Urinary bladder (tissue), 4 donors: ENCODE results near the gene RIPOR3. TPM values are rescaled to one million over a fixed set of nuclear protein-coding genes. Genes with fewer than 3 reads are reported as not detected.
A peak's percentile ranks its signal among the peaks of the same experiment; 100 is the strongest.
"Not testable (repeated sequence)": the region's sequence is repeated elsewhere in the genome, so short reads cannot be mapped to it uniquely, and the experiment has no call there.

Experiments used
- DNase-seq: peaks from one replicate; pipeline ENCODE4 v3.0.0-alpha.2; 2015; ENCODE audit errors: extremely low spot score
- H3K27ac ChIP-seq: one replicate; pipeline ENCODE4 v1.5.1; 2013; ENCODE audit warnings: low read depth, mild to moderate bottlenecking, moderate library complexity
- H3K36me3 ChIP-seq: one replicate; pipeline ENCODE4 v1.6.1; 2013; ENCODE audit warnings: mild to moderate bottlenecking, moderate library complexity; ENCODE audit not compliant: insufficient read depth
- H3K4me1 ChIP-seq: one replicate; pipeline ENCODE4 v1.6.1; 2013; ENCODE audit warnings: mild to moderate bottlenecking, moderate library complexity; ENCODE audit not compliant: insufficient read depth
- H3K4me3 ChIP-seq: one replicate; pipeline ENCODE4 v1.5.1; 2013; ENCODE audit warnings: low read depth, low read length
- WGBS: extraction: QIAGEN DNeasy Blood & Tissue Kit; methylation state at CpG from one replicate; pipeline ENCODE4 v1.1.7; 2013; 5-methylcytosine and 5-hydroxymethylcytosine counted together
- polyA plus RNA-seq: library from polyadenylated mRNA; stranded (reverse); fragments of 200-250 nt; gene quantifications from one replicate; pipeline ENCODE4 v1.2.3, GENCODE V29; 2013
- total RNA-seq: library from RNA; depleted of rRNA; stranded (reverse); fragments of >200 nt; gene quantifications from one replicate; pipeline ENCODE4 v1.2.3, GENCODE V29; 2014
- donor health status: healthy with polysubstance abuse.
- donor health status: healthy.

RIPOR3 gene
- total and polyA plus RNA-seq, 2 donors = 8.2 to 15.0 TPM

DNA sequence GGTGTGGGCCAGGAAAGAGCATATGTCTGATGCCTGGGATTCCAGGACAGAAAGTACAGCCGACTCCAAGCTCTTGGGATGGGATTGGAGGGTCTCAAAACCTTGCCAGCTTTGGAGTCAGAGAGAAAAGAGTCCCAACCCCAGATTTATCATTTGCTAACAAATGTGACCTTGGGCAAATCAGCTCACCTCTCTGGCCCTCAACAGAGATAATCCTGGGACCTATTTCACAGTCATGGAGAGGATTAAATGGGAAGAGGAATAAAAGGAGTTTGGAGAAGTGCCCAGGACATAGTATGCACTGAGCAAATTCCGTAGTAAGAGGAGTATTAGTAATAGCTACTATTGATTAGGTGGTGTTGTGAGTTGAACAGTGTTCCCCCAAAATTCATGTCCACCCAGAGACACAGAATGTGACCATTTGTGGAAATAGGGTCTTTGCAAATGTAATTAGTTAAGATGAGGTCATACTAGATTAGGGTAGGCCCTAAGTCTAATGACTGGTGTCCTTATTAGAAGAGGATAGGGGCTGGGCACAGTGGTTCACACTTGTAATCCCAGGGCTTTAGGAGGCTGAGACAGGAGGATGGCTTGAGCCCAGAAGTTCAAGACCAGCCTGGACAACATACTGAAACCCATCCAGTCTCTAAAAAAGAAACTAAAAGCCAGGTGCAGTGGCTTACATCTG is 17.1 kb downstream of the RIPOR3 start:
- Histone ChIP-seq H3K4me3 (no peak overlapping the region), H3K4me1 (peaks cover 4% of the 10 kb centered on the region), H3K27ac (no peak overlapping the region), H3K36me3 (no peaks in the 10 kb centered on the region)
- WGBS = 19% methylated on average over 2 of the region's 2 CpGs
- no peak for DNase-seq

GRCh38 chr20:50673466-50674137 is 17.7 kb downstream of the RIPOR3 start:
- DNase-seq = no peak
- Histone ChIP-seq H3K4me3 (no peak overlapping the region), H3K4me1 (peaks cover 4% of the 10 kb centered on the region), H3K27ac (no peak overlapping the region), H3K36me3 (no peaks in the 10 kb centered on the region)
- 36% methylated on average over 19 of the region's 19 CpGs for WGBS

DNA sequence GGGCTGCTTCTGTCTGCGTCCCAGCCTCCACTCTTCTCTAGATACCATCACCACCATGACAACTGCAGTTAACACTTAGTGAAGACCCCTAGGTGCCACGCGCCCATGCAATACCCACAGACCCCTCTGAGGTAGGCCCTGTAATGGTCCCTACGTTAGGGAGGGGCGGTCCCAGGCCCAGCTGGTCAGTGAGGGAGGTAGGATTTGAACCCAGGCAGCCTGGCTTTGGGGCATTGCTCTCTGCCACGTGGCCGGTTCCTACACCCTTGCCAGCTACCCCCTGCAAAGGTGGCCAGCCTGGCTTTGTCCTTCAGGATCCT is 18.2 kb downstream of the RIPOR3 start:
- WGBS = 85% methylated on average over 7 of the region's 7 CpGs
- Histone ChIP-seq H3K27ac (no peak overlapping the region), H3K4me3 (no peak overlapping the region), H3K4me1 (peaks cover under 1% of the 10 kb centered on the region), H3K36me3 (no peaks in the 10 kb centered on the region)
- DNase-seq = no peak

DNA sequence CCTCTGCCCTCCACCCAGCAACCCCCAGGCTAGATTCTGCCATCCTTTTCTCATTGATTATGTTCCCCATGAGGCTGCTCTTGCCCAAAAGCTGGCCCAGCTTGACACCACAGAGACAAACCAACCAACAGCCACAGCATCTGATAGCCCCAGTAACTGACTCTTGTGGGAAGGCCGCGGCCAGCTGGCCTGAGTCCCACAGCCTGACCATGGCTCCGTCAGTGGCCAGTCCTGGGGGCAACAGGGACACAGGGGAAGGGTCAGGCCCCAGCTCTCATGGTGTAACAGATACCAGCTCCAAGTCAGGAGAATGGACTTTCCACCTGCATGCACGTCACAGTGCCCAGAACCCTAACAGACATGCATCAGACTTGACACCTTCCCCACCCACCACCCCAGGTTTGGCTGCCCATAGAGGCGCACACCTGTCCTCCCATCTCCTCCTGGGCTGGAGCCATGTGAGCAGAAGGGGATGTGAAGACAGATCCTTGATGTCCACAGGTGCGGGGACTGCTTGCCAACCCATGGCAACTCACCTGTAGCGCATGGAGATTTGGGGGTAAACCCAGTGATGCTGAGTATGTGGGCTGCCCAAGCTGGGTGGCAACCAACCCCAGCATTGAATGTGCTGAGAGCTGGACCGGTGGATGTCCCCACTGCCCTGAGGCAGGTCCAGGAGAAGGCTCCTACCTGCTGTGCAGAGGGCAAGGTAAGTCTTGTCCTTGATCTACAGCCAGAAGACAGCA is 18.8 kb downstream of the RIPOR3 start:
- Histone ChIP-seq H3K36me3 (no peaks in the 10 kb centered on the region), H3K4me1 (no peaks in the 10 kb centered on the region), H3K4me3 (no peak overlapping the region), H3K27ac (no peak overlapping the region)
- DNase-seq = no peak
- 94% methylated on average over 8 of the region's 8 CpGs for WGBS

DNA sequence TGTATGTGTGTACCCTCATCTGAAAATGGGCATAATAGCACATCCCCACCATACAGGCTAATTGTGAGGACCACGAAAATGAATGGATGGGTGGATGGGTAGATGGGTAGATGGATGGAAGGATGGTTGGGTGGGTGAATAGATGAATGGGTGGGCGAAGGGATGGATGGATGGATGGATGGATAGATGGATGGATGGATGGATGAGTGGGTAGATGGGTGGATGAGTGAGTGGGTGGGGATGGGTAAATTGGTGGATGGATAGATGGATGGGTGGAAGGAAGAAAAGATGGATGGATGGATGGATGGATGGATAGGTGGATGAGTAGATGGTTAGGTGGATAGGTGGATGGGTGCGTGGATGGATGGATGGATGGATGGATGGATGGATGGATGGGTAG is 19.7 kb downstream of the RIPOR3 start:
- H3K4me1 ChIP-seq = no peaks in the 10 kb centered on the region
- H3K27ac ChIP-seq = no peak overlapping the region
- H3K4me3 ChIP-seq = no peak overlapping the region
- 96% methylated on average over 3 of the region's 3 CpGs for WGBS
- H3K36me3 ChIP-seq = no peaks in the 10 kb centered on the region
- DNase-seq = no peak

DNA sequence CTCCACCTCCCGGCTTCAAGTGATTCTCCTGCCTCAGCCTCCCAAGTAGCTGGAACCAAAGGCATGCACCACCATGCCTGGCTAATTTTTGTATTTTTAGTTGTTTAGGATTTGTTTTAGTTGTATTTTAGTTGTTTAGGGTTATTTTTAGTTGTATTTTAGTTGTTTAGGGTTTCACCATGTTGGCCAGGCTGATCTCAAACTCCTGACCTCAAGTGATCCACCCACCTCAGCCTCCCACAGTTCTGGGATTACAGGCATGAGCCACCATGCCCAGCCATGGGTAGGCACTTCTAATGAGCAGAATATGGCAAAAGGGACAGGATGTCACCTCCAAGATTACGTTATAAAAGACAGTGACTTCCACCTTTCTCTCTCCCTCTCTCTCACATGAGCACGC is 20.3 kb downstream of the RIPOR3 start:
- not testable (repeated sequence) for H3K4me1 ChIP-seq, H3K36me3 ChIP-seq, H3K27ac ChIP-seq, H3K4me3 ChIP-seq, DNase-seq
- 67% methylated on average over 3 of the region's 3 CpGs for WGBS

GRCh38 chr20:50670126-50670862 is 21.0 kb downstream of the RIPOR3 start:
- Histone ChIP-seq H3K27ac (no peak overlapping the region), H3K4me3 (no peak overlapping the region), H3K36me3 (no peaks in the 10 kb centered on the region), H3K4me1 (no peaks in the 10 kb centered on the region)
- no peak for DNase-seq
- WGBS = 92% methylated on average over 12 of the region's 12 CpGs

DNA sequence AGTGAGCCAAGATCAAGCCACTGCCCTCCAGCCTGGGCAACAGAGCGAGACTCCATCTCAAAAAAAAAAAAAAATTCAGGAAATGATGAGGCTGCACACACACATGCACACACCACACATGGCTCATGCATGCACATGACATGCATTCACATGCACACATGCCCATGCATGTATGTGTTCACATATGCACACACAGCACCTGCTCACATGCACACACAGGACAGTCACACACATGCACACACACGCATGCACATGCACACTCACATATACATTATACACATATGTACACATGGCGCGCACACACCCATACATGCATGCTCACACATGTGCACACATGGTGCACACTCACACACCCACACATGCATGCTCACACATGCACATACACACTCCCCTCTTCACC is 22.5 kb downstream of the RIPOR3 start:
- Histone ChIP-seq H3K36me3 (no peaks in the 10 kb centered on the region), H3K4me1 (no peaks in the 10 kb centered on the region), H3K27ac (no peak overlapping the region), H3K4me3 (no peak overlapping the region)
- DNase-seq = no peak
- WGBS = 98% methylated on average over 4 of the region's 4 CpGs

DNA sequence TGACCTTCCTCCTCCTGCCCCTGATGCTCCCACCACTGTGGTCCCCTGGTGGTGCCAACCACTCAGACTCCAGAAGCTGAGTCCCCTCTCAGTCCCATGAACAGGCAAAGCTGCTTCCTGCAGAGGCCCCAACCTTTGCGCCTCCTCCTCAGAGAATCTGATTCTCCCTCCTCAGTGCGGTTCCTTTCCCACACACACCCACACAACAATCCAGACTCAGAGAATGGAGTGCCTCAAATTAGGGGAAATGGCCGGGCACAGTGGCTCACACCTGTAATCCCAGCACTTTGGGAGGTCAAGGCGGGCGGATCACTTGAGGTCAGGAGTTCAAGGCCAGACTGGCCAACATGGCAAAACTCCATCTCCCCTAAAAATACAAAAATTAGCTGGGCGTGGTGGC is 23.0 kb downstream of the RIPOR3 start:
- Histone ChIP-seq H3K36me3 (no peaks in the 10 kb centered on the region), H3K27ac (no peak overlapping the region), H3K4me3 (no peak overlapping the region), H3K4me1 (no peaks in the 10 kb centered on the region)
- 96% methylated on average over 6 of the region's 6 CpGs for WGBS
- no peak for DNase-seq

GRCh38 chr20:50666709-50667298 is 24.5 kb downstream of the RIPOR3 start:
- H3K27ac ChIP-seq = no peak overlapping the region
- no peaks in the 10 kb centered on the region for H3K4me1 ChIP-seq
- no peak overlapping the region for H3K4me3 ChIP-seq
- H3K36me3 ChIP-seq = no peaks in the 10 kb centered on the region
- 83% methylated on average over 9 of the region's 9 CpGs for WGBS
- no peak for DNase-seq

DNA sequence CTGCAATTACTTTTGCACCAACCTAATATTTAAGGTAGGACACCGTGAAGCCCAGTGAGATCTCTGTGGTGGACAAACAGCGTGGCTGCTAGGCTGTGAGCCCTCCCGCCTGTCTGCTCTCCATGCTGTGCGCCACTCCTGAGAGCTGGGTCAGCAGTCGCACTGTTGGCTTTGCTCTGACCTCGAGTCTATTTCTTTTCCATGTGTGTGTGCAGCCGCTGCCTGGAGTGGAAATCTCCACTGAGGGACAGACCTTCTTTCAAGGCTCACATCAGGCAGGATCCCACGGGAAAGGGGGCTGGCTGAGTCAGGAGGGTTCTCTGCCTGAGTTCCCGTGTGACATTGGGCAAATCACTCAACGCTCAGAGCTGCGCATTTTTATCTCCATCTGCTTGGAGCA is 27.1 kb downstream of the RIPOR3 start:
- peaks cover 4% of the 10 kb centered on the region for H3K4me1 ChIP-seq
- no peak overlapping the region for H3K4me3 ChIP-seq
- DNase-seq = no peak
- H3K36me3 ChIP-seq = no peaks in the 10 kb centered on the region
- 89% methylated on average over 11 of the region's 11 CpGs for WGBS
- no peak overlapping the region for H3K27ac ChIP-seq

GRCh38 chr20:50663095-50663821 is 28.1 kb downstream of the RIPOR3 start:
- H3K27ac ChIP-seq = peak overlapping the region; percentile 4
- no peak overlapping the region for H3K4me3 ChIP-seq
- H3K4me1 ChIP-seq = peaks cover 4% of the 10 kb centered on the region
- no peaks in the 10 kb centered on the region for H3K36me3 ChIP-seq
- DNase-seq = no peak
- WGBS = 84% methylated on average over 10 of the region's 10 CpGs
